CD4-positive, alpha-beta T cell (primary cell): ENCODE data around the gene MLN. TPM values are rescaled to one million over a fixed set of nuclear protein-coding genes. Genes with fewer than 3 reads are reported as not detected.

Experiments
- ATAC-seq: fragments of 200-7000 bp; cut with Tn5 transposase; one replicate; pipeline ENCODE4 v1.10.0; 2022; ENCODE audit warnings: mild to moderate bottlenecking; ENCODE audit not compliant: poor library complexity
- CTCF ChIA-PET: fragments of 350-600 bp; sonication (Branson Sonifier 250); formaldehyde crosslinking; loops from one replicate; lab custom pipeline; 2021; ENCODE audit warnings: antibody characterized with exemption, inconsistent platforms; lab: Charles Lee
- POLR2A ChIA-PET: fragments of 350-600 bp; sonication (Branson Sonifier 250); formaldehyde crosslinking; loops from one replicate; lab custom pipeline; 2021; ENCODE audit warnings: antibody characterized with exemption, inconsistent platforms; lab: Charles Lee
- DNase-seq, 14 experiments: peaks; one replicate each; pipeline ENCODE4 v3.0.0-alpha.2; 2013 to 2020; ENCODE audit warnings: mixed read lengths in 2 of 14
- H3K27ac ChIP-seq, 2 donors: one replicate each; pipeline versions ENCODE4 v1.5.1 to v1.7.0; 2013; ENCODE audit warnings: low read length in 2 of 2, low read depth in 1 of 2, mild to moderate bottlenecking in 1 of 2
- H3K27me3 ChIP-seq, 2 experiments: 1 replicate in 1 of 2; 2 replicates in 1 of 2; pipeline versions ENCODE4 v1.6.1 to v1.7.0; 2013; ENCODE audit warnings: low read length in 2 of 2, control low read depth in 1 of 2, mild to moderate bottlenecking in 1 of 2, moderate library complexity in 1 of 2; ENCODE audit not compliant: insufficient read depth in 2 of 2, control insufficient read depth in 1 of 2
- H3K36me3 ChIP-seq: one replicate; pipeline ENCODE4 v1.6.1; 2013; ENCODE audit warnings: low read length, control low read depth; ENCODE audit not compliant: insufficient read depth
- H3K4me1 ChIP-seq: one replicate; pipeline ENCODE4 v1.6.1; 2013; ENCODE audit warnings: low read length, control low read depth; ENCODE audit not compliant: insufficient read depth
- H3K4me3 ChIP-seq: one replicate; pipeline ENCODE4 v1.5.1; 2013; ENCODE audit warnings: mild to moderate bottlenecking, low read length, moderate library complexity
- H3K9me3 ChIP-seq, 2 experiments: 1 replicate in 1 of 2; 2 replicates in 1 of 2; pipeline versions ENCODE4 v1.6.1 to v1.7.0; 2013; ENCODE audit warnings: low read length in 2 of 2, mild to moderate bottlenecking in 2 of 2, control low read depth in 1 of 2, moderate library complexity in 1 of 2; ENCODE audit not compliant: control insufficient read depth in 1 of 2, insufficient read depth in 1 of 2
- H3K27ac Mint-ChIP-seq: one replicate; pipeline ENCODE4 v1.8.0; 2020; ENCODE audit warnings: mixed read lengths
- H3K27me3 Mint-ChIP-seq: one replicate; pipeline ENCODE4 v1.8.0; 2021; ENCODE audit warnings: mixed read lengths
- H3K36me3 Mint-ChIP-seq: one replicate; pipeline ENCODE4 v1.8.0; 2021; ENCODE audit warnings: low read depth, mixed read lengths
- H3K4me1 Mint-ChIP-seq: one replicate; pipeline ENCODE4 v1.8.0; 2021; ENCODE audit warnings: low read depth, mixed read lengths
- H3K4me3 Mint-ChIP-seq: one replicate; pipeline ENCODE4 v1.8.0; 2020; ENCODE audit warnings: mild to moderate bottlenecking, mixed read lengths
- H3K9me3 Mint-ChIP-seq: one replicate; pipeline ENCODE4 v1.8.0; 2020; ENCODE audit warnings: mixed read lengths
- CTCF ChIP-seq: fragments of 200-600 bp; IDR thresholded peaks from one replicate; pipeline ENCODE4 v1.8.0; 2022; ENCODE audit warnings: antibody characterized with exemption, mild to moderate bottlenecking
- intact Hi-C, 2 experiments: fragments of 100-400 bp; cut with DNase I in 1 of 2; cut with micrococcal nuclease in 1 of 2; formaldehyde crosslinking; loops; one replicate each; pipeline versions ENCODE4 v1.15.1 to v1.9.0; 2023 to 2025; cut with DNase I, micrococcal nuclease
- total RNA-seq, 174 experiments: library from RNA in 2 of 174; stranded (reverse) in 2 of 174; gene quantifications; one replicate each; pipeline ENCODE4 v1.2.3 and lab custom pipeline; 2021 to 2026

MLN gene
- total RNA-seq, 2 experiments from 2014 or later, result not detected

- Mint-ChIP-seq H3K27ac (peak overlapping the region; percentile 61), H3K36me3 (peaks cover 38% of the 10 kb centered on the region), H3K4me1 (peaks cover 17% of the 10 kb centered on the region), H3K27me3 (no peaks in the 10 kb centered on the region), H3K9me3 (no peaks in the 10 kb centered on the region), H3K4me3 (no peak overlapping the region)
- DNase-seq, result no peak
- TF ChIP-seq CTCF, result no peak
- H3K27ac ChIP-seq, result no peak overlapping the region
- intact Hi-C loops, result loop anchor here (1.0 kb wide), 2 partner anchors 257 to 384 kb away; no protein-coding TSS in a partner anchor
- no peak overlapping the region for H3K4me3 ChIP-seq
- H3K9me3 ChIP-seq, result peaks cover 0 to 4% of the 10 kb centered on the region in 2 experiments
- POLR2A ChIA-PET, result interaction anchor here (0.8 to 2.8 kb wide), 4 partner anchors 9 to 257 kb away, joined by 3 to 10 read pairs (median 7); partner anchors contain the start of gene UQCC2
- CTCF ChIA-PET, result interaction anchor here (0.7 to 2.8 kb wide), 20 partner anchors 9 to 389 kb away, joined by 3 to 39 read pairs (median 4); partner anchors contain the start of genes GRM4, ITPR3 and UQCC2
- H3K36me3 ChIP-seq, result peaks cover 37% of the 10 kb centered on the region
- H3K27me3 ChIP-seq, result peaks cover 0 to 3% of the 10 kb centered on the region in 2 experiments
- ATAC-seq, result no peak
- peaks cover 21% of the 10 kb centered on the region for H3K4me1 ChIP-seq
Observed at GRCh38 chr6:33770833-33771145, 33.0 kb downstream of the MLN start.

- ChIA-PET CTCF (interaction anchor here (2.0 to 2.8 kb wide), 2 partner anchors 257 to 385 kb away, joined by 16 to 39 read pairs; no protein-coding TSS in a partner anchor), POLR2A (interaction anchor here (0.8 to 2.8 kb wide), 5 partner anchors 17 to 257 kb away, joined by 5 to 10 read pairs (median 5); partner anchors contain the start of gene UQCC2)
- H3K9me3 ChIP-seq, result peaks cover 0 to 4% of the 10 kb centered on the region in 2 experiments
- intact Hi-C loops, result no loop called here
- no peak for TF ChIP-seq CTCF
- H3K36me3 ChIP-seq, result peaks cover 31% of the 10 kb centered on the region
- Mint-ChIP-seq H3K4me3 (no peak overlapping the region), H3K4me1 (peaks cover 17% of the 10 kb centered on the region), H3K27ac (no peak overlapping the region), H3K9me3 (no peaks in the 10 kb centered on the region), H3K36me3 (peaks cover 33% of the 10 kb centered on the region), H3K27me3 (no peaks in the 10 kb centered on the region)
- DNase-seq (no peak), ATAC-seq (no peak)
- H3K27ac ChIP-seq, result no peak overlapping the region
- peaks cover 21% of the 10 kb centered on the region for H3K4me1 ChIP-seq
- H3K4me3 ChIP-seq, result no peak overlapping the region
- H3K27me3 ChIP-seq, result peaks cover 0 to 3% of the 10 kb centered on the region in 2 experiments
Observed at GRCh38 chr6:33770124-33770832, 33.5 kb downstream of the MLN start.

GRCh38 chr6:33769248-33769821 lies 34.5 kb downstream of the MLN start:
- no peak for DNase-seq
- H3K27me3 ChIP-seq, result peaks cover 0 to 3% of the 10 kb centered on the region in 2 experiments
- CTCF ChIA-PET, result no interaction called here
- Mint-ChIP-seq H3K36me3 (peaks cover 24% of the 10 kb centered on the region), H3K9me3 (no peaks in the 10 kb centered on the region), H3K27ac (no peak overlapping the region), H3K4me3 (no peak overlapping the region), H3K27me3 (no peaks in the 10 kb centered on the region), H3K4me1 (peaks cover 17% of the 10 kb centered on the region)
- ATAC-seq, result no peak
- H3K4me1 ChIP-seq, result peaks cover 21% of the 10 kb centered on the region
- peaks cover 22% of the 10 kb centered on the region for H3K36me3 ChIP-seq
- intact Hi-C loops, result no loop called here
- no peak overlapping the region for H3K27ac ChIP-seq
- no peak for TF ChIP-seq CTCF
- H3K9me3 ChIP-seq, result peaks cover 0 to 4% of the 10 kb centered on the region in 2 experiments
- H3K4me3 ChIP-seq, result no peak overlapping the region
- POLR2A ChIA-PET, result interaction anchor here (1.2 to 2.8 kb wide), 3 partner anchors 18 to 258 kb away, joined by 5 to 9 read pairs (median 5); no protein-coding TSS in a partner anchor
